ENCODE results near the gene CERK. TPM values are rescaled to one million over a fixed set of nuclear protein-coding genes. Genes with fewer than 3 reads are reported as not detected.

CERK gene
- total and polyA plus RNA-seq, 2 of the 8 experiments (the other 6 are each of a cell fraction or from before 2014, with no cell fraction given), result 26.6 to 59.0 TPM

GRCh38 chr22:46710806-46711205 is 27.2 kb downstream of the CERK start:
- Histone ChIP-seq H3K36me3 (ENCODE audit: control insufficient read depth in 2 of 4, insufficient read depth in 4 of 4, low read length in 3 of 4) (peaks cover 0 to 34% (median 27%) of the 10 kb centered on the region in 4 experiments; a peak in 6 of 8 replicates), H3K27me3 (replicated peaks in 1 of 4; ENCODE audit: control insufficient read depth in 3 of 4, extremely low read depth in 1 of 4, insufficient read depth in 3 of 4, low read length in 3 of 4) (no peaks in the 10 kb centered on the region), H3K9ac (replicated peaks in 1 of 4; ENCODE audit: extremely low read depth in 1 of 4, low read depth in 3 of 4, low read length in 3 of 4) (no peak overlapping the region), H3K79me1 (ENCODE audit: low read depth, low read length) (no peaks in the 10 kb centered on the region), H3K27ac (ENCODE audit: low read depth, low read length) (no peak overlapping the region), H3K4me1 (replicated peaks in 1 of 4; ENCODE audit: control insufficient read depth in 3 of 4, insufficient read depth in 4 of 4, low read length in 3 of 4) (no peaks in the 10 kb centered on the region), H2BK20ac (ENCODE audit: low read length) (no peak overlapping the region), H3K4me3 (ENCODE audit: extremely low read depth in 1 of 4, insufficient read depth in 2 of 4, low read depth in 3 of 4, low read length in 4 of 4) (no peak overlapping the region), H2BK120ac (replicated peaks; ENCODE audit: low read depth, low read length) (no peak overlapping the region), H3K4ac (replicated peaks; ENCODE audit: insufficient read length, low read depth, low read length) (no peak overlapping the region), H3K23ac (ENCODE audit: insufficient read length) (no peak overlapping the region), H3K56ac (replicated peaks; ENCODE audit: insufficient read length, low read depth, low read length) (no peak overlapping the region), H2BK5ac (ENCODE audit: low read depth, low read length) (no peak overlapping the region), H2BK15ac (ENCODE audit: low read length) (no peak overlapping the region), H4K91ac (replicated peaks; ENCODE audit: insufficient read length, low read length) (no peak overlapping the region), H4K8ac (ENCODE audit: extremely low read depth, insufficient read depth, low read length) (no peak overlapping the region), H2AFZ (ENCODE audit: low read length) (no peak overlapping the region), H3K23me2 (ENCODE audit: low read depth, low read length) (no peaks in the 10 kb centered on the region), H3K14ac (ENCODE audit: insufficient read length) (no peak overlapping the region), H4K20me1 (replicated peaks in 1 of 2; ENCODE audit: control insufficient read depth in 1 of 2, insufficient read depth in 2 of 2, low read length in 2 of 2) (peaks cover 10 to 11% of the 10 kb centered on the region in 2 experiments), H3K18ac (ENCODE audit: extremely low read depth, low read length) (no peak overlapping the region), H3K9me3 (ENCODE audit: insufficient read depth in 2 of 2, low read depth in 1 of 2, low read length in 1 of 2) (no peaks in the 10 kb centered on the region), H3K79me2 (ENCODE audit: control insufficient read depth in 1 of 2, insufficient read depth in 2 of 2, low read length in 2 of 2) (no peaks in the 10 kb centered on the region; a peak in 1 of 4 replicates), H4K5ac (ENCODE audit: insufficient read length, low read depth, low read length) (no peak overlapping the region), H2AK5ac (ENCODE audit: low read depth, low read length) (no peak overlapping the region), H2BK12ac (ENCODE audit: low read depth, low read length) (no peak overlapping the region), H3K4me2 (ENCODE audit: insufficient read depth in 1 of 2, low read depth in 2 of 2, low read length in 2 of 2) (no peak overlapping the region)
- CTCF ChIA-PET (ENCODE audit: partially characterized antibody), result interaction anchor here (0.6 kb wide), 1 partner anchor 1586 kb away, joined by 3 read pairs; no protein-coding TSS in a partner anchor
- WGBS, 2 experiments (ENCODE audit: extremely low coverage in 1 of 2, insufficient coverage in 1 of 2, insufficient read length in 1 of 2, insufficient replicate concordance in 2 of 2, low coverage in 1 of 2, low lambda C conversion rate in 2 of 2, missing lambda C conversion rate in 1 of 2), result 85% methylated on average over 11 of the region's 11 CpGs; no CpG with 5 or more reads in 1 of the 2 experiments
- TF ChIP-seq BRCA1 (IDR thresholded peaks at IDR 0.05; ENCODE audit: low read depth, low read length) (no peak), CEBPB (IDR thresholded peaks at IDR 0.05; ENCODE audit: low read depth, low read length) (no peak), RAD21 (IDR thresholded peaks at IDR 0.05 in 1 of 2, conservative IDR thresholded peaks at IDR 0.05 in 1 of 2; ENCODE audit: low read depth in 2 of 2, low read length in 2 of 2) (no peak), TAF1 (IDR thresholded peaks at IDR 0.05; ENCODE audit: low read depth, low read length) (no peak), KDM5A (IDR thresholded peaks at IDR 0.05; ENCODE audit: low read length) (no peak), BCL11A (IDR thresholded peaks at IDR 0.05; ENCODE audit: low read depth in 2 of 2, low read length in 2 of 2) (no peak), SAP30 (IDR thresholded peaks at IDR 0.05; ENCODE audit: insufficient read depth, insufficient replicate concordance, low read length) (no peak), ATF2 (IDR thresholded peaks at IDR 0.05; ENCODE audit: low read length) (no peak), SP2 (IDR thresholded peaks at IDR 0.05; ENCODE audit: low read length) (no peak)
- DNase-seq (ENCODE audit: low read depth in 1 of 2, low spot score in 2 of 2) (no peak), FAIRE-seq (no peak)
- POLR2A ChIA-PET (ENCODE audit: partially characterized antibody), result no interaction called here

Measured in H1 (cell line).